Lower leg skin (tissue), 3 donors: ENCODE measurements around the gene NYAP2.

Experiments used
- CTCF ChIP-seq, 3 donors: fragments of 450-650 bp; IDR thresholded peaks; one replicate each; pipeline ENCODE4 v1.5.1; 2016; ENCODE audit warnings: antibody characterized with exemption in 3 of 3, mild to moderate bottlenecking in 3 of 3, moderate library complexity in 2 of 3
- POLR2A ChIP-seq, 2 donors: fragments of 450-650 bp; IDR thresholded peaks; one replicate each; pipeline ENCODE4 v1.6.1; 2016 to 2017; ENCODE audit warnings: antibody characterized with exemption in 2 of 2, mild to moderate bottlenecking in 1 of 2, moderate library complexity in 1 of 2

GRCh38 chr2:225694664-225695063 lies 295.2 kb downstream of the NYAP2 start:
- no peak for TF ChIP-seq CTCF (IDR thresholded peaks at IDR 0.05)
- no peak for TF ChIP-seq POLR2A (IDR thresholded peaks at IDR 0.05)
